ENCODE measurements around the gene KRTAP2-4. TPM values are rescaled to one million over a fixed set of nuclear protein-coding genes. Genes with fewer than 3 reads are reported as not detected.
A peak's percentile ranks its signal among the peaks of the same experiment; 100 is the strongest.
"Not testable (repeated sequence)": the region's sequence is repeated elsewhere in the genome, so short reads cannot be mapped to it uniquely, and the experiment has no call there.

The KRTAP2-4 gene
- total and polyA plus RNA-seq, 2 experiments from 2014 or later = not detected

GRCh38 chr17:41083427-41083826, 17.7 kb upstream of the KRTAP2-4 start:
- in situ Hi-C loops (cut with MboI); H3K9ac ChIP-seq; H3K36me3 ChIP-seq (ENCODE audit: low read depth); H3K79me2 ChIP-seq (ENCODE audit: insufficient read depth); H3K27me3 ChIP-seq (replicated peaks; ENCODE audit: insufficient read depth); H3K4me3 ChIP-seq; H2AFZ ChIP-seq; H3K9me3 ChIP-seq (ENCODE audit: low read depth); H4K20me1 ChIP-seq (ENCODE audit: insufficient read depth); H3K9me2 ChIP-seq (ENCODE audit: insufficient read depth): not testable (repeated sequence)
- Histone ChIP-seq H3K4me2 (ENCODE audit: unreplicated experiment) (peak overlapping the region; percentile 46), H3K4me1 (ENCODE audit: insufficient read depth) (peaks cover 20% of the 10 kb centered on the region), H3K27ac (peak overlapping the region; percentile 57; the same call in 1 of the 2 replicates), H3F3A (ENCODE audit: insufficient read depth) (peaks cover 20% of the 10 kb centered on the region)
- peak; percentile 67 for DNase-seq
- WGBS, 2 experiments (ENCODE audit: low coverage in 1 of 2, low lambda C conversion rate in 2 of 2, missing lambda C conversion rate in 2 of 2) = 0 to 3% methylated on average over 2 of the region's 2 CpGs
- TF ChIP-seq EZH2phosphoT487 (IDR thresholded peaks at IDR 0.05; ENCODE audit: insufficient read depth, low read depth) = 0 out of 2 replicates have a peak, but pooled peaks have one; percentile 40

- Histone ChIP-seq H3K9me3 (ENCODE audit: low read depth) (no peaks in the 10 kb centered on the region), H3K9me2 (ENCODE audit: insufficient read depth) (no peaks in the 10 kb centered on the region), H4K20me1 (ENCODE audit: insufficient read depth) (no peaks in the 10 kb centered on the region), H3K79me2 (ENCODE audit: insufficient read depth) (no peaks in the 10 kb centered on the region), H3K9ac (no peak overlapping the region), H3K4me1 (ENCODE audit: insufficient read depth) (peaks cover 20% of the 10 kb centered on the region), H3K4me2 (ENCODE audit: unreplicated experiment) (peak overlapping the region; percentile 46), H3K4me3 (0 out of 2 replicates have a peak overlapping the region, but pooled peaks have one; percentile 2), H3F3A (ENCODE audit: insufficient read depth) (peaks cover 20% of the 10 kb centered on the region), H2AFZ (no peak overlapping the region), H3K27me3 (replicated peaks; ENCODE audit: insufficient read depth) (no peaks in the 10 kb centered on the region), H3K36me3 (ENCODE audit: low read depth) (no peaks in the 10 kb centered on the region), H3K27ac (peak overlapping the region; percentile 26; the same call in 1 of the 2 replicates)
- no peak for TF ChIP-seq EZH2 (IDR thresholded peaks at IDR 0.05; ENCODE audit: insufficient read depth, poor library complexity, severe bottlenecking)
- no peak for TF ChIP-seq EZH2phosphoT487 (IDR thresholded peaks at IDR 0.05; ENCODE audit: insufficient read depth, low read depth)
- in situ Hi-C loops (cut with MboI) = no loop called here
- DNase-seq = peak; percentile 38
- 43 to 51% methylated on average over 4 of the region's 4 CpGs for WGBS, 2 experiments (ENCODE audit: low coverage in 1 of 2, low lambda C conversion rate in 2 of 2, missing lambda C conversion rate in 2 of 2)
Measured at GRCh38 chr17:41082626-41083025, 16.9 kb upstream of the KRTAP2-4 start.

GRCh38 chr17:41076788-41077187, 11.1 kb upstream of the KRTAP2-4 start:
- H3K27ac ChIP-seq = no peak overlapping the region
- no peaks in the 10 kb centered on the region for H3K27me3 ChIP-seq (replicated peaks; ENCODE audit: insufficient read depth)
- H4K20me1 ChIP-seq (ENCODE audit: insufficient read depth) = no peaks in the 10 kb centered on the region
- H3K9me3 ChIP-seq (ENCODE audit: low read depth) = no peaks in the 10 kb centered on the region
- DNase-seq = no peak
- TF ChIP-seq EZH2phosphoT487 (IDR thresholded peaks at IDR 0.05; ENCODE audit: insufficient read depth, low read depth) (no peak), EZH2 (IDR thresholded peaks at IDR 0.05; ENCODE audit: insufficient read depth, poor library complexity, severe bottlenecking) (no peak)
- in situ Hi-C loops (cut with MboI) = no loop called here
- no peak overlapping the region for H3K9ac ChIP-seq
- no peaks in the 10 kb centered on the region for H3K36me3 ChIP-seq (ENCODE audit: low read depth)
- H3K4me1 ChIP-seq (ENCODE audit: insufficient read depth) = no peaks in the 10 kb centered on the region
- H3K4me3 ChIP-seq = no peak overlapping the region
- H3K4me2 ChIP-seq (ENCODE audit: unreplicated experiment) = no peak overlapping the region
- H2AFZ ChIP-seq = no peak overlapping the region
- H3K9me2 ChIP-seq (ENCODE audit: insufficient read depth) = no peaks in the 10 kb centered on the region
- H3F3A ChIP-seq (ENCODE audit: insufficient read depth) = no peaks in the 10 kb centered on the region
- no peaks in the 10 kb centered on the region for H3K79me2 ChIP-seq (ENCODE audit: insufficient read depth)

GRCh38 chr17:41073676-41074075, 8.0 kb upstream of the KRTAP2-4 start:
- H3F3A ChIP-seq (ENCODE audit: insufficient read depth) = no peaks in the 10 kb centered on the region
- H3K4me1 ChIP-seq (ENCODE audit: insufficient read depth) = no peaks in the 10 kb centered on the region

More at GRCh38 chr17:41073676-41074075, 8.0 kb upstream of the KRTAP2-4 start:
- TF ChIP-seq EZH2 (IDR thresholded peaks at IDR 0.05; ENCODE audit: insufficient read depth, poor library complexity, severe bottlenecking) (no peak), EZH2phosphoT487 (IDR thresholded peaks at IDR 0.05; ENCODE audit: insufficient read depth, low read depth) (no peak)
- H3K36me3 ChIP-seq (ENCODE audit: low read depth) = no peaks in the 10 kb centered on the region
- H3K79me2 ChIP-seq (ENCODE audit: insufficient read depth) = no peaks in the 10 kb centered on the region
- DNase-seq = no peak
- in situ Hi-C loops (cut with MboI) = no loop called here
- H3K4me3 ChIP-seq = no peak overlapping the region
- no peaks in the 10 kb centered on the region for H4K20me1 ChIP-seq (ENCODE audit: insufficient read depth)
- H3K27ac ChIP-seq = no peak overlapping the region
- H3K4me2 ChIP-seq (ENCODE audit: unreplicated experiment) = no peak overlapping the region
- H2AFZ ChIP-seq = no peak overlapping the region
- no peaks in the 10 kb centered on the region for H3K9me2 ChIP-seq (ENCODE audit: insufficient read depth)
- H3K27me3 ChIP-seq (replicated peaks; ENCODE audit: insufficient read depth) = no peaks in the 10 kb centered on the region
- 88 to 93% methylated on average over 2 of the region's 2 CpGs for WGBS, 2 experiments (ENCODE audit: low coverage in 1 of 2, low lambda C conversion rate in 2 of 2, missing lambda C conversion rate in 2 of 2)
- no peaks in the 10 kb centered on the region for H3K9me3 ChIP-seq (ENCODE audit: low read depth)
- H3K9ac ChIP-seq = no peak overlapping the region
